CD1c-positive myeloid dendritic cell (primary cell): Measurements from ENCODE around the gene ACSF3.
"Not testable (repeated sequence)": the region's sequence is repeated elsewhere in the genome, so short reads cannot be mapped to it uniquely, and the experiment has no call there.

Experiments
- DNase-seq: peaks from one replicate; pipeline ENCODE4 v3.0.0-alpha.2; 2016; ENCODE audit errors: extremely low spot score

The ACSF3 gene

DNA sequence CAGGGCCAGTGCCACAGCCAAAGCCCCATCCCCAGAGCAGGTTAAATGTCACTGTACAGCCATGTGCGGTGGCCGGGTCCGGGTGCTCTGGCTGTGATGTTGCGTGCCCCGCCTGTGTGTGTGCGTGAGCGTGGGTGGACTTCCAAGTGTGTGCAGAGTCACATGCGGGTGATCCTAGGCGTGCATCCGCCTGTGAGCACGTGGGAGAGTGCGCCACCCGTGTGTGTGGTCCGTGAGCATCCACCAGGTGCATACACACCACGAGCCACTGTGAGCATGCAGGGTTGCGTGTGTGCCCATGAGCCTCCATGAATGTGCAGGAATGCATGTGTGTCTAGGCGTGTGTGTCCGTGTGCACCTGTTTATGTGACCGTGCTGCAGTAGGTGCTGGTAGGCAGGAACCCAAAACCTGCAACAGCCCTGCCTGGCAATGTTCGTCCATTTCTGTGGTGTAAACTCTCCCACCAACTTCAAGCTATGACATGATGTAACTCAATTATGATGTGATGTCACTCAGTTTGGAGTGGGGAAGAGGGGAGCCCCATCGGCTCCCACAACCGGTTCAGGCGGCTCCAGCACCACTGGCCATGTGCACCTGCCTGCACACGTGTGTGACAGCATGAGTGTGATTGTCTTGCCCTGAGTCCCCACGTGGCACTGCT is 37.6 kb upstream of the ACSF3 start:
- no peak for DNase-seq

DNA sequence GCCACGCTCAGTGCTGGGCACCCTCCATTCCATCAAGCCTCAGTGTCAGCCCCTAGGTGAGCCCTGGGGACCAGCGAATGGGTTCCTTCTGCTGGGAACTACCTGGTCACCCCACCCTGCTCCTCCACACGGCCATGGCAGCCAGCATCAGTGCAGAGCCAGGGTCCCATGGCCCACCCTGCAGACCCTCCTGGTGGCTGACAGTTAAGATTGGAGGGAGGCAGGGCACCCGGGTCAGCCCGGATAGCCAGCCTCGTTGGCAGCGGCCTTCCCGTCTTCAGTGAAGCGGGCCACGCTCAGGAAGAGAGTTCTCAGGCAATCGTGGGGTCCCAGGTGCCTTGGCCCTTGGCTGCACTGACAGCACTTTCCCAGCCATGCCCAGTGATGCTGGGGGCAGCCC is 37.1 kb upstream of the ACSF3 start:
- DNase-seq: no peak

DNA sequence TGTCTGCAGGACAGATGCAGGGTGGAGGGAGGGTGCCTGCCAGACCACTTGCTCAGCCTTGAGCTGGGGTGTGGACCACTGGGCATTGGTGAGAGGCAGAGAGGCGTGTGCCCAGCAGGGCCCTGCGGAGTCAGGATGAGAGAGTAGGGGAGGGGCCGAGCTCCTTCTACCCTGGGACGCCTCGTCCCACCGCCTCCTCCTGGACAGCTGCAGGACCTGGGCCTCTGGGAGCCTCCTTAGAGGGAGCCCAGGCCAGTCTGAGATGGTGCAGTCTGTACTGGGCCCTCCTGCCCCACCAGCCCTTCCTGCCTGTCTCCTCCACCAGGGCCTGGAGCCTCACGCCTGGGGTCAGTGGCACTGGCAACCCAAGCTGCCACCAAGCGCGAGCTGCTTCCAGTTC is 35.9 kb upstream of the ACSF3 start:
- no peak for DNase-seq

DNA sequence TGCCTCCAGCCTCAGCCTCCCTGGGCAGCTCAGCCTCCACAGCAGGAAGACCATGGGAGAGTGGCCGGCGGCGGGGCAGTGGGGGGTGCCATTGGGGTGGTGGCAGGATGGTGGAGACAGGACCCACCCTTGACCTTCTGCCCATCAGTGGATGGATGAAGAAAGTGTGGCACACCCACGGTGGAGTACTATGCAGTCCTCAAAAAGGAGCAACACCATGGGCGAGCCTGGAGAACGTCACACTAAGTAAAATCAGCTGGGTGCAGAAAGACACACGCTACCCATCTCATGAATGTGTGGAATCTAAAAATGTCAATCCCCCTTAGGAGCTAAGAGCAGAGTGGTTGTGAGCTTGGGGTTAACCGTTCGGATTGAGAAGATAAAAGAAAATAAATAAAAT is 34.8 kb upstream of the ACSF3 start:
- no peak for DNase-seq

DNA sequence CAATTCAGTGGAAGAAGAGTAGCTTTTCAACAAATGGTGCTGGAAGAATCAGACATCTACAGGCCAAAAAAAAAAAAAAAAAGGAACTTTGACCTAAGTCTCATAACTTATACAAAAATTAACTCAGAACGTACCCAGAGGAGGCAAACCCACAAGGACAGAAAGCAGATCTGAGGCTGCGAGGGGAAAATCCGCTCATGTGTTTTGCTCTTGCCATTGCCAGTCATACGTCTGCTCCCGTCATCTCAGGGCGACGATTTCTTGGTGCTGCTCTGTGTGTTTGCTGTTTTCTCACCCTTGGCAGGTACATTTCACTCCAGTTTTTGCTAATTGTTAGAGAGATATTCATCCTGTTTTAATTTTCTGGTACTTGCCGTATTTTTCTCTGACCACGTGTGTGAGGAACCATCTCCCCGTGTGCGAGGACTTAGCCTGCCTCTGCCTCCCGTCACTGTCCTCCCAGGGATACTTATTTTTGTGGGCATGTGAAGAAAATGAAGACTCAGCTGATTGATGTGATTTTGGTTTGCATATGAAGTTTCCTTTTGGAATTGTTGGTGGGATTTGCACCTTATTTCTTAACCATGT is 33.4 kb upstream of the ACSF3 start:
- peak; percentile 3 for DNase-seq

DNA sequence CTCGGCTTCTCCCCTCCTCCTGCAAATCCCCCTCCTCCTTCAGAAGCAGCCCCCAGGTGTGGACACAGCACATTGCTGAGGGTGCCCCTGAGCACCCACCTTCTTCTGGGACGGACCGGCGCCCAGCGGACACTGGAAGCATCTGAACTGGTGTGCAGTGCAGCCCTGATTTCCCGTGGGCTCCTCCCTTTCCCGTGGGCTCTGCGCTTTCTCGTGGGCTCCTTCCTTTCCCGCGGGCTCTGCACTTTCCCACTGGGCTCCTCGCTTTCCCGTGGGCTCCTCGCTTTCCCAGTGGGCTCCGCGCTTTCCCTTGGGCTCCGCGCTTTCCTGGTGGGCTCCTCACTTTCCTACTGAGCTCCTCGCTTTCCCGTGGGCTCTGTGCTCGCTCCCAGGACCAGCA is 32.6 kb upstream of the ACSF3 start:
- DNase-seq: no peak

DNA sequence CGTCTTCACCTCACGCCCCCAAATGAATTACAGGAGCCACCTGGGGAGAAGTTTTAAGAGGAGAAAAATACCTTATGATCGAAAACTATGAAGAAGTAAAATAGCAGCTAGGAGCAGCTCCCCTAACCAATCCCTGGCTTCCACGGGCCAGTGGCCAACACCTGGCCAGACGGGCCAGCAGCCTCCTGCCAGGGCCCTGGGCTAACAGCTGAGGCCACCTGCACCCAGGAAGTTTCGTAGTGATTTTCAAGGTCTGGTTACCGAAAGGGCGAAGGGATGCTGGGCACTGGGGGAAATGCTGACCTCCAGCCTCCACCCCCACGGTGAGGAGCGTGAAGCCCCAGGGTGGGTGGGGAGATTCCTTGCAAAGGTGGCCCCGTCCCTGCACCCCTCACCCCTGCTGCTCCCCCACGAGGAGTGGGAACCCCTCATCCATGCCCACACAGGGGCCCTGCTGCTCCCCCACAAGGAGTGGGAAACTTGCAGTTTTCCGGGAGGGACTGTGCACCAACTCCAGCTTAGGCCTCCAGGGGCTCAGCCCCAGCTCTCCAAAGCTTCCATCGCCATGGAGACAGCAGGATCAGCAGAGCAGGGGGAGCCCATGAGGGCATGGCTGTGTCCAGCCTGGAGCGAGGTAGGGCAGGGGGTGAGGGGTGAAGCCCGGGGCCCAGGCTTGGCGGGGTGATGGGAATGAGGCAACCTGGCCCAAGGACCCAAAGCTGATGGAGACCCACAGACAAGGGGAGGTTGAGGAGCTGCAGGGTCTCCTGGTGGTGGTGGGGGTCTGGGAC is 31.9 kb upstream of the ACSF3 start:
- no peak for DNase-seq

DNA sequence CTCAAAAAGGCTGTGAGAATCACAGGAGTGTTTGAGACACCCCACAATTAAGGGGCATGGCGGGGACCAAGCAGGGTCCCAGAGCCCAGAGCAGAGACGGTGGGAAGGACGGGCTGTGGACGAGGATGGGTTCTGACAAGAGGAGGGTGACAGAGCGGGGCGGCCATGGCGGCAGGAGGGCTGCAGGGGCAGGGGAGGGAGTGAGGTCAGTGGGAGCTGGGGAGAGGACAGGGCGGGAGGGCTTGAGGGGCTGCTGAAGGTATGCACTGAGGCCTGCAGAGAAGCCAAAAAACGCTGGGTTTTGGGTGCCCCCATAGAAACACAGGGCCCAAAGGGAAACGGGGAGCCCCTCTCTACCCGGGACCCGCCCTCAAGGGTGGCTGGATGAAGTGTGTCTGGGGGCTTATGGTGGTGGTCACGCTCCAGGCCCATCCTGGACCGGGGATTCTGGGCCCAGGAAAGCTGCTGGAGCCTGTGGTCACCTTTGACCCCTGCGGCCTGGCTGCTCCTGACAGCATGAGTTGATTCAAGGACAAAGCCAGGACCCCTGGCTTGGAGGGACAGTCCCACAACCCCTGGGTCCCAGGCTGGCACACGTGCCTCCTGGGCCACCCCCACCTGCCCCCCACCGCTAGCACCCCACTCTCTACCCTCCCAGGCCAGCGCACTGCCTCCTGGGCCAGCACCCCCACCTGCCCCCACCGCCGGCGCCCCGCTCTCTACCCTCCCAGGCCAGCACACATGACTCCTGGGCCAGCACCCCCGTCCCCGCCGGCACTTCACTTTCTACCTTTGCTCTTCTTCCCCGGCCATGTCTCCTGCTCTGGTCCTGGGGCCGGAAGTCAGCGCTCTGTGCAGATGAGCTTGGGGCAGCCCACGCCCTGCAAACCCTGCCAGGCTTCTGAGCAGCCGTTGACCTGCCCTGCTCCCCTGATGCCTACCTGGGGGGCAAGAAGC is 31.0 kb upstream of the ACSF3 start:
- no peak for DNase-seq

DNA sequence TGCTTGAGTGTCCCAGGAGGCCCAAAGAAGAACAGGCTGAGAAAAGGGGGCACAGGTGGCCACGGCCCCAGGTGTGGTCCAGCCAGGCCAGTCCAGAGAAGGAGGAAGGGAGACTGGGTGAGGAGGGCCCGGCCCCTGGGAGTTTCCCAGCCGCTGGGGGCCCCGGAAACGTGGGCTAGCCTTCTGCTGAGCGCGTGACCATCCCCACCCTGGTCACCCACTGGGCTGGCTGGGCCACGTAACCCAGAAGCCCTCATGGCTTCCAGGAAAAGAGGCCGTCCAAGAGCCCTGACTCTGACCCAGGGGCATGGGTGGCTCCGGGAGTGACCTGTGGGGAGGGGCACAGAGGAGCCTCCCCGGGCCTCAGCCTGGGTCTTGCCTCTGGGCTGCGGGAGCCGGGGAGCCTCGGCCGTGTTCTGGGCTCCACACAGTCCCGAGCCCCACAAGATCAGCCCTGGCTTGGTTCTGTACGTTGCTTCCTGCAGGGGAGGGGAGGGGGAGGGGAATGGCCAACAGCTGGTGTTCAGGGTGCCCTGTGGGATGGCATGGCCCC is 29.8 kb upstream of the ACSF3 start:
- no peak for DNase-seq

DNA sequence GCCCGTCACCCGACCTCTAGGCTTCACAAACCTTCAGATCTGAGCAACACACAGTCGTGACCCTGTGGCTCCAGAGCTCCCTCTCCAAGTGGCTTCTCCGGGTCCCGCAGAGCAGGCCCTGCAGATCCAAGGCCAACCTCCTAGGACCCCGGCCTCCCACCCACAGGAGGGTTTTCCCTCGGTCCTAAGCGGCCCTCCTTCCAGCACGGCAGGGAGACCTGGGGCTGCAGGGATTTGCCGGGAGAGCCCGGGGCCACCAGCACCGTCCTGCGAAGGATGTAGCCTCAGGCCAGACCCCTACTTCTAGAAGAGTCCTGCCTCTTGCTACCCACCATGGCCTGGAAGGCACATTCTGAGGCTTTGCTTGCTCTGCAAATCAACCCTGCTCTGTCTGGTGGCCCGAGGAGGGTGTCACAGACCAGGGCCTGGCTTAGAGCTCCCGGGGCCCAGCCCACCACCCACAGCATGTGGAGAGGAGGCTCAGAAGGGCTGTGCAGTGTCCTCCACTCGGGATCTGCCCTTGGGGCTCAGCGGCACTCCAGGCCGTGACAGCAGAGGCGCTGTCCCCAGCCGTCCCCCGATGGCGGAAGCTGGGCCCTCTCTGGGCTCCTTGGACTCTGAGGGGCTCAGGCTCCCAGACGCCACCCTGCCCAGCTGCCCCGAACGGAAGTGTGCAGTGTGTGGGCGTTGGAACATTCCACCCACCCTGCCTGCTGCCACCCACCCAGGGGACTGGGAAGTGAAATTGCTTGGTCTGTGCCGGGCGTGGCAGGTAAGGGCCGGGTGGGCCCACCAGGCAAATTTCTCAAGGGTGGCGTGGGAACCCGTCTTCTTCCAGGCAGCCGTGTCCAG is 28.8 kb upstream of the ACSF3 start:
- peak; percentile 40 for DNase-seq

DNA sequence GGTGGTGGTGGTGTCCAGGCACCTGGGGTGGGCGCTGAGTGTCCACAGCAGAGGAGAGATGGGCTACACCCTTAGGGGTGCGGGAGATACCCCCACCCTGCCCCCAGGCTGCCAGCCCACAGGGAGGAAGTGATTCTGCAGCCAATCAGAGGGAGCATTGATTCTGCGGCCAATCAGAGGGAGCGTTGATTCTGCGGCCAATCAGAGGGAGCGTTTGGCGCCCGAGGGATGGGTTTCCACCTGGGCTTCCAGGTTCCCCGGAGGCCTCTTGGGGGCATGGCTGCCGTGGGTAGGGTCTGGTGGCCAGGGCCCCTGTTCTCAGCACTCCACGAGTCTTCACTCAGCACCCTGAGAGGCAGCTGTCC is 28.2 kb upstream of the ACSF3 start:
- DNase-seq: no peak

DNA sequence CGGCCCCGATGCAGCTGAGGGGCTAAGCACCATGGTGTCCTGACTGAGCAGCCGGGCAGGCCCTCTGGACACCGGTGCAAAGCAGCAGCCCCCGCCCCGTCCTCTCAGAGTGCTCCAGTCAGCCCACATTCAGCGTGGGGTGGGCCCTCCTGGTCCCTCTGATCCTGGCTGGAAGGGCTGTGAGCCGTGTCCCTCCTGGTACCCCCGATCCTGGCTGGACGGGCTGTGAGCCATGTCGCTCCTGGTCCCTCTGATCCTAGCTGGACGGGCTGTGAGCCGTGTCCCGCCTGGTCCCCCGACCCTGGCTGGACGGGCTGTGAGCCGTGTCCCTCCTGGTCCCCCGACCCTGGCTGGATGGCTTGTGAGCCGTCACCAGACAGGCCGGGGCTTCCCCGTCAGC is 26.9 kb upstream of the ACSF3 start:
- no peak for DNase-seq

DNA sequence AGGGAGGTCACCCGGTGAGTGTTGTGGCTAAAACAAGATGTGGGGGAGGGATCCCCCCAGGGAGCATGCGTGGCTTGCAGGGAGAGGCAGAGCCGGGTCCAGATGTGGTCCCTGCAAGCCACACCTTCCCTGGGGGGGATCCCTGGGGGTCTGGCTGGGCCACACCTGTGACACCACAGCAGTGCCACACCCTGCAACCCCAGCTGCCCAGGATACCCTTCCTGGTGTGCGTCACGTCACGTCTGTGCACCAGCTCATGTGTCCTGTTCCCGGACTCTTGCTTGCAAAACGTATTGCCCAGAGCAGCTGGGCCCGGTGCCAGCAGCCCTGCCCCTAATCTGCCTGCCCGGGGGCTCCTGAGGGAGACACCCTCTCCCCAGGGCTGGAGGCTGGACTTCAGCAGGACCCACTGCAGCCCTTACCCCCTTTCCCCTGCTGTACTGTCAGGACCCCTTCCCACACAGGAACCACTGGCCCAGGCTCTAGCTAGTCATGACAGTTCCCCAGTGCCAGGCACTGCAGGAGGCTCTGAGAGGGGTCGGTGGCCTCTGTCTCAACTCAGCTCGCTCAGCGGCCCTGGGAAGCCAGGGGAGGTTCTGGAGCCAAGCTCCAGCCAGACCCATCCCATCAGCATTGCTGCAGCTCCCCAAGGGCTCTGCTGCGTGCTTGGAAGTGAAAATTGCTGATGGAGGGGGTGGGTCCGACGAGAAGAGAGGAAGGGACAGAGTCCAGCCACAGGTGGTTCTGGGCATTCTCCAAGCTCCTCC is 25.8 kb upstream of the ACSF3 start:
- DNase-seq: no peak

DNA sequence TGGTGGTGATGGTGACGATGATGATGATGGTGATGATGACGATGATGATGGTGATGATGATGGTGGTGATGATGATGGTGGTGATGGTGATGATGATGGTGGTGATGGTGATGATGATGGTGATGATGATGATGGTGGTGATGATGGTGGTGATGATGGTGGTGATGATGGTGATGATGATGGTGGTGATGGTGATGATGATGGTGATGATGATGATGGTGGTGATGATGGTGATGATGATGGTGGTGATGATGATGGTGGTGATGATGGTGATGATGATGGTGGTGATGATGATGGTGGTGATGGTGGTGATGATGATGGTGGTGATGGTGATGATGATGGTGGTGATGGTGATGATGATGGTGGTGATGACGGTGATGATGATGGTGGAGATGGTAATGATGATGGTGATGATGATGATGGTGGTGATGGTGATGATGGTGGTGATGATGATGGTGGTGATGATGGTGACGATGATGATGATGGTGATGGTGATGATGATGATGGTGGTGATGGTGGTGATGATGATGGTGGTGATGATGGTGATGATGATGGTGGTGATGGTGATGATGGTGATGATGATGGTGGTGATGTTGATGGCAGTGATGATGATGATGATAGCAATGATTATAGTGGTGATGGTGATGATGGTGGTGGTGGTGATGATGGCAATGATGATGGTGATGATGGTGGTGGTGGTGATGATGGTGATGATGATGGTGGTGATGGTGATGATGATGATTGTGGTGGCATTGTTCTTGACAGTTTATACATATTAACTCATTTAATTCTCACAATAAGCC is 24.6 kb upstream of the ACSF3 start:
- not testable (repeated sequence) for DNase-seq

DNA sequence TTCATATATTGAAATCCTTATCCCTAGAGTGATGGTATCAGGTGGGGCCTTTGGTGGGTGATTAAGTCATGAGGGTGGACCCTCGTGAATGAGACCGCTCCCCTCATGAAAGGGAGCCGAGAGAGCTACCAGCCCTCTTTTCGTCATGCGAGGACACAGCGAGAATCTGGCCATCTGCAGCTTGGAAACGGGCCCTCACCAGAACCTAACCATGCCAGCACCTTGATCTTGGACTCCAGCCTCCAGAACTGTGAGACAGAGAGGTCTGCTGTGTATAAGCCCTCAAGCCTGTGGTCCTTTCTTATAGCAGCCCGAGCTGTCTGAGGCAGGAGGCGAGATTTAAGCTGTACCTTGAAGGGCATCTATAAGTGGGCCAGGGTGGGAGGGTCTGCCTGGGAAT is 23.7 kb upstream of the ACSF3 start:
- no peak for DNase-seq

DNA sequence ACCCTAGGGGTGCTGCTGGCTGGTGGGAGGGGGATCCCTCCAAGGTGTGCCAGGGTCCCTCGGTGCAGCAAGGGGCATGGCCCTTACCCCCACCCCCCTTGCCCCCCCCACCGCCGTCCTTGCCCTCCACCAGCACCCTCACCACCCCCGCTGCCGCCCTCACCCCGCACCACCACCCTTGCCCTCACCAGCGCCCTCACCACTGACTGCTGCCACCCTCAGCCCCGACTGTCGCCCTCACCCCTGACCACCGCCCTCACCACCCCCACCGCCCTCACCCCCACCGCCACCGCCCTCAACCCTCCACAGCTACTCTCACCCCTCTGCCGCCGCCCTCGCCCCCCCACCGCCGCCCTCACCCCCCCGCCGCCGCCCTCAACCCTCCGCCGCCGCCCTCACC is 23.1 kb upstream of the ACSF3 start:
- no peak for DNase-seq

DNA sequence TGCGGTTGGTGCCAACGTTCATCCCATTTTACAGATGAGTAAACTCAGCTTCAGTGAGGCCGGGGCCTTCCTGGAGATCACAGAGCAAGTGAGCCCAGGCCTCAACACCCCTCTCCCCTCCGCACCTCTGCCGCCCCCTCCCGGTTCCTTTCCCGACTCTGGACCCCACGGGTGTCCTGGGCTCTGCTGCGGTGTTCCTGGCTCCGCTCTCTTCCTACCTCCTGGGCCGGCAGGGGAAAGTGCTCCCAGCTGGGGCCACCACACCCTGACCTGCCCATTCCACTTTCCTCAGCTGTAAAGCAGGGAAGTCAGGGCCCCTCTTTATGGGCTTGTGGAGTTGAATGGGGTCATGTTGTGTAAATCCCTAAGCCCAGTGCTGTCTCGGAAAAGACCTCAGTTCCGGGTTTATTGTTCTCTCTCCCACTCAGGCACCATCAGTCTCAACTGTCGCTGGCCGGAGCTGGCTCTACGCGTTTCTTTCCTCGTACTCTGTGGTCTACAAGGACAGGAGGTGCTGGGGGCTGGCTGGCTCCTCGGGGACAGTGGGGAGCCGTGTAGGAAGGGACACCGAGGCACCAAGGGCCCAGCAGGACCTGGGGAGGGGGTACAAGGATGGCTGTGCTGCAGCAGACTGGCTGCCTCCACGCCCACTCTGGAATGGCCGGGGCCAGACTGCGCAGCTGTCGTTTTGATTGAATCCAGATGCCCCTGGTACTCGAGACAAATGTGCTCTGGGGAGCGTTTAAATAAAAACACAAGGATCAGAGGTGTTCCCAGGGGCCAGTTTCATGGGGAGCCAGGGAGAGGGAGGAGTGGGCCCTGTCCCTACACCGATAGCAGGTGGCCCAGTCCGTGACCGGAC is 21.7 kb upstream of the ACSF3 start:
- no peak for DNase-seq

DNA sequence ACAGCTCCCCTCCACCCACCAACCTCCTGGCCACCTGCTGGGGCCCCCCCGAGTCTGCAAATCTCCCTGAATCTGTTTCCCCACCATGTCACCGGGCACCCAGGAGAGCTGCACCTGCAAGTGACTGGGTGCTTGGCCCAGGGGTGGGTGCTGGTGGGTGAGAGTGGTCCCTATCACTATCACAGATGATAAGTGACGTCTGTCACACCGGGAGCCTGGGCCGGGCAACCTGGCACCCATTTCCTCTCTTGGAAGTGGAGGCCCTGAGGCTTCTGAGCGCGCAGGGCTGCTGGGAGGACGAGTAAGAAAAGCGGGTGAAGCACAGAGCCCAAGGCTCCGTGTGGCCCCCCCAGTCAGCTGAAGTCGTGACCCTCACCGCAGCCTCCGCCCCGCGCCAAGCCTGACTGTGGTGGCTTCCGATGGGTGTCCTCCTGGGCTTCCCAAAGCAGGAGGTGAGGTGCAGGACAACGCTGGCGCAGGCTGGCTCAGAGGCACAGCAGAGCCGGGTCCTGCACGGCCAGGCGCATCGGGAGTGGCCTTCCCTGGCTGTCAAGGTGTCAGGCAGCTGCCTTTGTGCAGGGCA is 21.0 kb upstream of the ACSF3 start:
- no peak for DNase-seq
